HK-2 (cell line): ENCODE results near the gene KDM4B.
"Not testable (repeated sequence)": the region's sequence is repeated elsewhere in the genome, so short reads cannot be mapped to it uniquely, and the experiment has no call there.

Source experiments
- DNase-seq: peaks from one replicate; pipeline ENCODE4 v3.0.0-alpha.2; 2018; ENCODE audit not compliant: unreplicated experiment

The KDM4B gene

DNA sequence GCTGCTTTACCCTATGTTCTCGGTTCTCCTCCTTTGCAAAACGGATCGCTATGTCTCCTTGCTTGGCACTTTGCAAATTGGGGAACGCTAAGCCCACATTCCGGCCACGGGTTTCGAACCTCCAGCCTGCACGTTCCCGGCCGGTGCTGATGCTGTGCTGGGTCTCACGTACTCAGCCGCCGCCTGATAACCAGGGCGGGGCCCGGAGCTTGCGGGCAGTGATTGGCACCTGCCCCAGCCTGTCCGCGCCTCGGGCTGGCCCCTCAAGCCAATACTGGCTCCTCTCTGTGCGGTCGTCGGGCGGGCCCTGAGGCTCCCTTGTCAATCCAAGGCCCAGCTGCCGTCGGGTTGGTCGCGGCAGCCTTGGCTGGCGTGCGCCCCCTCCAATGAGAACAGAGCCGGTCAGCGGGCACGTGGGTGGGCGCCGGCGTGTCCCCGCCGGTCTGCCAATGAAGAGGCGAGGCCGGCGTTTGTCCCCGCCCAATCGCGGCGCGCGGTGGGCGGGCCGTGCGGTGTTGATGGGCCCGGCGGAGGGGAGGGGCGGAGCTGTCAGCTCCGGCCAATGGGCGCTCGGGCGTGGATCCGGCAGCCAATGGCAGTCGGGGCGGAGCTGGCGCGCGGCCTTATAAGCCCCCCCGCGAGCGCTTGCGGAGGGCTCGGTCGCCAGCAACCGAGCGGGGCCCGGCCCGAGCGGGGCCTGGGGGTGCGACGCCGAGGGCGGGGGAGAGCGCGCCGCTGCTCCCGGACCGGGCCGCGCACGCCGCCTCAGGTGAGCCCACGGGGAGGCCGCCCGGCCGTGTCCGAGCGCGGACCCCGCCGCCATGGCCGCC, at the start of gene KDM4B:
Gene KDM4B (plus strand): TSS at position 652 of the 830 bp plus-strand sequence. CDS start 63,778 bp downstream, outside the sequence.
- peak; percentile 100 for DNase-seq

DNA sequence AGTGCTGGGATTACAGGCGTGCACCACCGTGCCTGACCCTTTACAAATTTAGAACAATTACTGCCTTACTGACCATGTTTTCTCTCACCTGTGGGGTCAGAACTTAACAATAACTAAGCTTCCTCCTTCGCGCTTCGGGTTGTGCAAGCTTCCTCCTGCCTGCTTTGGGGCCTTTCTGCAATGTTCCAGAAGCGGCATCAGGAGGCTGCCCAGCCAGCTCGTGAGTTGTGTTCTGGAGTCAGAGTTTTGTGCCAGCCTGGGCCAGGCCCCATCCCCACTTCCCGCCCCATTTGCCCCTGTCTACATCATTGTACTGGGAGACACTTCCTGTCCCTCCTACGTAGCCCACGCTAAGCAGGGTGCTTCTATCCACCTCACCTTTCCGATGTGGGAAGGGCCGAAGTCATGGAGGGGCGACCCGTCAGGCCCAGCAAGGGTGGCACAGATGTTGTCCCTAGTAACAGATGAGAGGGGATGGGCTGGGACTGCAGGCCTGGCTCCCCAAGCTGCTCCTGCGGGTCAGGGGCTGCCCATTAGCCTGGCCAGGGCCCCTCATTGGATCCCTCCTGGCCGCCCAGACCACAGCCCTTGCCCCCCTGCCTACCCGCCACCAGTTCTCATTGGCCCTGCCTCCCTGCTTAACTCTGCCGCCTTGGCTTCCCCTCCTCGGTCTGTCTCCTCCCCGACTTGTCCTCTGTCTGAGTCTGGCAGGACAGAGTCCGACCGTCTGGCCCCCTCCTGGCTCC, 46.2 kb upstream of the KDM4B start:
- no peak for DNase-seq

DNA sequence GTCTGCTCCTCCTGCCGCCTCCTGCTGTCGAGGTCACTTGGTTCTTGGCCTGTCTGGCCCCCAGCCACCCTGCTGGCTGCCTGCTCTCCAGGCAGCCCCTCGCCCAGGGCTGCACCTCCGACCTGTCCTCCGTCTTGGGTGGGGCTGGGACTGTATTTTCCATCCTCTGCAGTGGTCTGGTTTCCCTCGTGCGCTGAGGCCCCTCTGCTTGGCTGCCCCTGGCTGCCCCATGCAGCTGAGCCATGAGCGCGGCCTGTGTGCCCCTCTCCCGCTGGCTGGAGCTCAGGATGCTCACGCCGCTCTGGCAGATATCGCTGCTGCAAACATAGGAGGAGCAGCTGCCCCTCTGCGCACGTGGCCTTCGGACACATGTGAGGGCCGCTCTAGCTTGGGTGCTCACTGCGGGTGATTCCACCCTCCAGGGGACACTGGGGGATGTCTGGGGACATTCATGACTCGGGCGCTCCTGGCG, 45.6 kb upstream of the KDM4B start:
- no peak for DNase-seq

DNA sequence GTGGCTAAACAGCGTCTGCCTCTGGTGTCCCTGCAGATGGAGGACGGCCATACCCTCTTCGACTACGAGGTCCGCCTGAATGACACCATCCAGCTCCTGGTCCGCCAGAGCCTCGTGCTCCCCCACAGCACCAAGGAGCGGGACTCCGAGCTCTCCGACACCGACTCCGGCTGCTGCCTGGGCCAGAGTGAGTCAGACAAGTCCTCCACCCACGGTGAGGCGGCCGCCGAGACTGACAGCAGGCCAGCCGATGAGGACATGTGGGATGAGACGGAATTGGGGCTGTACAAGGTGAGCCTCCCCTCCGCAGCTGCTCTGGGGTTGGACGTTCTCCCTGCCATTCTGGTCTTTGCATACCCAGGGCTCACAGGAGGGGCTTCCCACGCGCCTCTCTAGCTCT, 39.7 kb upstream of the KDM4B start:
- no peak for DNase-seq

DNA sequence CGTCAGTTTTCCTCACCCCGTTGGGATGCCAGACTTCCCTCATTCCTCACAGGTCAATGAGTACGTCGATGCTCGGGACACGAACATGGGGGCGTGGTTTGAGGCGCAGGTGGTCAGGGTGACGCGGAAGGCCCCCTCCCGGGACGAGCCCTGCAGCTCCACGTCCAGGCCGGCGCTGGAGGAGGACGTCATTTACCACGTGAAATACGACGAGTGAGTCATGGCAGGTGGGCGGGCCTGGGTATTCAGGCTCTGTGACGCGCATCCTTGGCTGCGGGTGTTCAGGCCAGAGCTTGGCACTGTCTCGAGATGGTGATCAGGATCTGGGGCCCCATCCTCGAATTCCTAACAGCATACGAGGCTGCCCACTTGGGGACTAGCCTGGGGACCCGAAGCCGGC, 38.2 kb upstream of the KDM4B start:
- DNase-seq = no peak

DNA sequence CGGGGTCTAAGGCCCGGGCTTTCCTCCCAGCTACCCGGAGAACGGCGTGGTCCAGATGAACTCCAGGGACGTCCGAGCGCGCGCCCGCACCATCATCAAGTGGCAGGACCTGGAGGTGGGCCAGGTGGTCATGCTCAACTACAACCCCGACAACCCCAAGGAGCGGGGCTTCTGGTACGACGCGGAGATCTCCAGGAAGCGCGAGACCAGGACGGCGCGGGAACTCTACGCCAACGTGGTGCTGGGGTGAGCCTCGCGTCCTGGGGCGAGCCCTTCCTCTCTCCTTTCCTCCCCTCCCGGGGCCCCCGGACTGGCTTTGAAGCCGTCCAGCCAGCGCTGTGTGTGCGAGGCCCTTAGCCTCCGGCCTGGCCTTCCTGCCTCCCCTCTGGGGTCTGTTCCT, 36.2 kb upstream of the KDM4B start:
- no peak for DNase-seq

DNA sequence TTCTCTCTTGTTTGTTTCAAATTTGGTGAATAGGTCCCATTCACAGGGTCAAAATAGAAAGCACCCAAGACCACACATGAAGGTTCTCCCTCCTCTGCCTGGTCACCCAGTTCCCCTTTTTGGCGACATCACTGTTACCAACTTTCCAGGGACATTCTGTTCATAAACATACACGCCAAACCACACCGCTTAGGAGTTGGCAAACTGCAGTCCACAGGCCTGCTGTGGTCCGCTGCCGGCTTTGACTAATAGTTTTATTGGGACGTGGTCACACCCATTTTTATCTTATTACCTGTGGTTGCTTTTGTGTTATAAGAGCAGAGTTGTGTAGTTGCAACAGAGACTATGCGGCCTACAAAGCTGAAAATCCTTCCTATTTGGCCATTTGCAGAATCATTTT, 35.4 kb upstream of the KDM4B start:
- DNase-seq = no peak

DNA sequence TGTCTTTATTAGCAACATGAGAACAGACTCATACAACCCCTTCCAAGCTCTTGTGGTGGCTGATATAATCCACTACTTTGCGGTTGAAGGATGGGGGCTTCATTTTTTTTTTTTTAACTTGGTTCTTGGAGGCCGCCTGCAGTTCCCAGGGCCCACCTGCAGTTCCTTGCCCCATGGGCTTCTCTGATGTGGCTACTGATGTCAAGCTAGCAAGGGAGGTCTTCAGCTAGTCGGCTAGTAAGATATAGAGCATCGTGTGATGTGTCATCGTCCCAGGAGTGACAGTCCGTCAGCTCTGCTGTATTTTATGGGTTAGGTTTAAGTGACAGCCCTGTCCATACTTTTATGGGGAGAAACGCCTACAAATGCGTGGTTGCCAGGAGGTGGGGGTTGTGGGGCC, 33.5 kb upstream of the KDM4B start:
- DNase-seq = no peak

DNA sequence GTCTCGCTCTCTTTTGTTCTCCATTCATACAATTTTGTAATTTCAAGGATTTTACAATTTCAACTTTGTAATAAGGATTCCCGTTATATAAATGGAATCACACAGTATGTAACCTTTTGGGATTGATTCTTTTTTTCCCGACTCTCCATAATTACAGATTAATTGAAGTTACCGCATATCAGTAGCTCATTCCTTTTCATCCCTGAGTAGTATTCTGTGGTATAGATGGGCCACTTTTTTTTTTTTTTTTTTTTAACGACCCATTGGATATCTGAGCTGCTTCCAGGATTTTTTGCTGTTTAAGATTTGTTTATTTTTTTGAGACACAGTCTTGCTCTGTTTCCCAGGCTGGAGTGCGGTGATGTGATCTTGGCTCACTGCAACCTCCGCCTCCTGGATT, 31.9 kb upstream of the KDM4B start:
- DNase-seq = no peak

DNA sequence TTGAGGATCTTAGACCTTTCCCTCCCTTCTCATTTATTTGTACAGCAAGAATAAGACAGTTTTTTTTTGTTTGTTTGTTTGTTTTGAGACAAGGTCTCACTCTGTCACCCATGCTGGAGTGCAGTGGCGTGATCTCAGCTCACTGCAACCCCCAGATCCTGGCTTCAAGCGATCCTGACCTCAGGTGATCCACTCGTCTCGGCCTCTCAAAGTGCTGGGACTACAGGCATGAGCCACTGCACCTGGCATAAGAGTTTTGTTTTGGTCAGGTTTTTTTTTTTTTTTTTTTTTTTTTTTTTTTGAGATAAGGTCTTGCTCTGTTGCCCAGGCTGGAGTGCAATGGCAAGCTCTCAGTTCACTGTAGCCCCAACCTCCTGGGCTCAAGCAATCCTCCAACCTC, 30.5 kb upstream of the KDM4B start:
- not testable (repeated sequence) for DNase-seq

DNA sequence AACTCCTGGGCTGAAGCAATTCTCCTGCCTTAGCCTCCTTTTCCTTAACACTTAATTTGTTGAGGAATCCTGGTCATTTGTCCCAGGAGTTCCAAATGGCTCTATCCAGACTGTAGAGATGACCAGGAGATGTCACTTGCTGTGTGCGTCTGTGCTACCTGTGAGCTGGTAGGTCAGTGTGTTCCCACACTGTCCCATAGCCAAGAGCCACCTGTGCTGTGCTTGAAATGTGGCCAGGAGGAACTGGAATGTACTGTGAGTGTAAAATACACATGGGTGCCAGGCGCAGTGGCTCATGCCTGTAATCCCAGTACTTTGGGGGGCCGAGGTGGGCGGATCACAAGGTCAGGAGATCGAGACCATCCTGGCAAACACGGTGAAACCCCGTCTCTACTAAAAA, 29.4 kb upstream of the KDM4B start:
- DNase-seq = no peak

DNA sequence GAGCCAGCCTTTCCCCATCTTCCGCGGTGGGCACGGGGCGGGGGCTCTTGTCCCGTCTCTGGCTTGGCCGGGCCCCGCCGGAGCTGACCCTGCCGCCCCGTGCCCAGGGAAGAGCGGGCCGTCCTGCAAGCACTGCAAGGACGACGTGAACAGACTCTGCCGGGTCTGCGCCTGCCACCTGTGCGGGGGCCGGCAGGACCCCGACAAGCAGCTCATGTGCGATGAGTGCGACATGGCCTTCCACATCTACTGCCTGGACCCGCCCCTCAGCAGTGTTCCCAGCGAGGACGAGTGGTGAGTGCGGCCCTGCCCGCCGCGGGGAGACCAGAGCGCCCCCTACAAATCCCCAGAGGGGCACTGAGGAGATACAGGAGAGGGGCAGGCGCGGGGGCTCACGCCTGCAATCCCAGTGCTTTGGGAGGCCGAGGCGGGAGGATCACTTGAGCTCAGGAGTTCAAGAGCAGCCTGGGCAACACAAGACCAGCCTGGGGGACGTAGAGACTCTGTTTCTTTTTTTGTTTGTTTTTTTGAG, 27.2 kb upstream of the KDM4B start:
- not testable (repeated sequence) for DNase-seq

DNA sequence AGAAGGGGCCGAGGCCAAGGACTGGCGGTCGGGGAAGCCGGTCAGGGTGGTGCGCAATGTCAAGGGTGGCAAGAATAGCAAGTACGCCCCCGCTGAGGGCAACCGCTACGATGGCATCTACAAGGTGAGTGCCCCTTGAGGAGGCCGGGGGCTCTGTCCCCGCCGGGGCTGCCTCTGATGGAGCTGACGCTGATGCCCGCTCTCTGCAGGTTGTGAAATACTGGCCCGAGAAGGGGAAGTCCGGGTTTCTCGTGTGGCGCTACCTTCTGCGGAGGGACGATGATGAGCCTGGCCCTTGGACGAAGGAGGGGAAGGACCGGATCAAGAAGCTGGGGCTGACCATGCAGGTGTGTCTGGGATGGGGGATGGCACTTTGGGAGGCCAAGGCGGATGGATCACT, 18.3 kb upstream of the KDM4B start:
- not testable (repeated sequence) for DNase-seq

DNA sequence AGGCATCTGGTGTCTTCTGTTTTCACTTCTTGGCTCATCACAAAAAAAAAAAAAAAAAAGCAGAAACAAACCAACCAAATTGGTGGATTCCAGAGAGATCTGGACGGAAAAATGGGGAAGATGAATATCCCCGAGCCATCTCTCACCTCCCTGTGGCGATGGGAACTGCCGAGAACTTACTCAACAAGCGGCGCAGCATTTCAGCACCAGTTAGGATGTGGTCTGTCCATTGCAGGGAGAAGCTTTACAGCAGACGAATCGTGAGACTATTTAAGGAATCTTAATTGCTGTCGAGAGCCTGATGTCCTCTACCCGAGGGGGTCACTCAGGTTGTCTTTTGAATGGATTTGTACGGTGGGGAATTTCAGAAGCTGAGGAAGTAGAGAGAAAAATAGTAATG, 17.3 kb upstream of the KDM4B start:
- DNase-seq = no peak

DNA sequence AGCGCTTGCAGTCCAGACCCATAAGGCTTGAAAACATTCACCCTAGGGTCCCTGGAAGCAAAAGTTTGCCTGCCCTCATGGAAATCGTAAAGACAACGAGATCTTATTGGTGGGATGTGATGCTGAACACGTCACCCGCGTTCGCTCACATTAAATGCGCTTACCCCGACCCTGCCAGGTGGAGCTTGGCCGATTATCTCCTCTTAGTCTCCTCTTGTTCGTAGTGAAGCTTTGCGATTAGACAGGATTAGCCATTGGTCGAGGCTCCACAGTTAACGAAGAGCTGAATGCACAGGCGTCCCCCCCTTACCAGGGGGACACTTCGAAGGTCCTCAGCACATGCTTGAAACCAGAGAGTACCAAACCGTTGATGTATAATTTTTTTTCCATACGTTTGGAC, 16.0 kb upstream of the KDM4B start:
- DNase-seq = no peak

DNA sequence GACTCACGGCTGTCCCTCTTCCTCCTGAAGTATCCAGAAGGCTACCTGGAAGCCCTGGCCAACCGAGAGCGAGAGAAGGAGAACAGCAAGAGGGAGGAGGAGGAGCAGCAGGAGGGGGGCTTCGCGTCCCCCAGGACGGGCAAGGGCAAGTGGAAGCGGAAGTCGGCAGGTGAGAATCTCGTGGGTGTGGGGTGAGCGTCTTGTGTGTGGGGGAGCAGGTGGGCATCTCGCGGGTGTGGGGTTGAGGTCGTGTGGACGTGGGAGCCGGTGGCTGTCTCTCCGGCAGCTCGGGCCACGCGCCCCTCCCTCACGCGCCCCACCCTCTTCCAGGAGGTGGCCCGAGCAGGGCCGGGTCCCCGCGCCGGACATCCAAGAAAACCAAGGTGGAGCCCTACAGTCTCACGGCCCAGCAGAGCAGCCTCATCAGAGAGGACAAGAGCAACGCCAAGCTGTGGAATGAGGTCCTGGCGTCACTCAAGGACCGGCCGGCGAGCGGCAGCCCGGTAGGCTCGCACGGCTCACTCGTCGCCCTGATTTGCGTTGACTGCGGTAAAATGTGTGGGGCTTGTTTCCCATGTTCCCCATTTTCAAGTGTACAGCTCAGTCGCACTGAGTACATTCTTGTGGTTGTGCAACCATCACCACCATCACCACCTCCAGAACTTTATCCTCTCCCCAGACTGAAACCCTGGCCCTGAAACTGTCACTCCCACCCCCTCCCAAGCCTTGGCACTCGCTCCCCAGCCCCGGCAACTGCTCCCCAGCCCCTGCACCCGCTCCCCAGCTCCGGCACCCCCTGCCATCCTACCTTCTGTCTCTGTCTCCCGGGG, 14.4 kb upstream of the KDM4B start:
- not testable (repeated sequence) for DNase-seq

DNA sequence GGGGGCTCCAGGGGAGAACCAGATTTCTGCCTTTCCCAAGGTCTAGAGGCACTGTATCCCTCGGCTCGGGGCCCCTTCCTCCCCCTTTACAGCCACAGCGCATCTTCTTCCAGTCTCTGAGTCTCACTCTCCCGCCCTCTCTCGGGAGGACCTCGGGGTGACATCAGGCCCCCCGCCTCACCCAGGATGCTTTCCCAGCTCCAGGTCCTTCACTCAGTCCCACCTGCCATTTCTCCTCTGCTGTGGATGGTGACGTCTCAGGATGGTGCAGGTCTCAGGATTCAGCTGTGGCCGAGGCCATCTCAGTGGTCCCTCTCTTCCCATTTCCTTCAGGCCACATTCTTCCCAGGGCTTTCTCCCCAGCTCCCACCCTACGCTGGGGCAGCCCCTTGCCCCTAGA, 13.6 kb upstream of the KDM4B start:
- DNase-seq = no peak

DNA sequence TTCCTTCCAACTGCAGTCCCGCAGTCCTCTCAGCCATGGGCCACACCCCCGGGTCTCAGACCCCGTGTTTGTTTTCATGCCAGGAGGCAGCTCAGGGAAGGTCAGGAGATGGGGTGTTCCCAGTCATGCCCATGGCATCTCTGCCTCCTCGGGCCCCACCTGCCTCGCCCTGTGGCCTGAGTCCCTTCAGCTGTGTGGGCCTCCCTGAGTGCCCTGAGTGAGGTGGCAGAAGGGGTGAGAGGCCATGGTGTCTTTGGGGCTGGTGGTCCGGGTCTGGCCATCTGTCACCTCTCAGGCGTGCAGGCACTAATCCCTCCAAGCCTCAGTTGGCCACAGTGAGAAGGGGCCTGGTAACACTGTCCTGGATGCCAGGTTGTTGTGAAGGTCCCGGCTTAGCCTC, 10.9 kb upstream of the KDM4B start:
- DNase-seq = no peak

DNA sequence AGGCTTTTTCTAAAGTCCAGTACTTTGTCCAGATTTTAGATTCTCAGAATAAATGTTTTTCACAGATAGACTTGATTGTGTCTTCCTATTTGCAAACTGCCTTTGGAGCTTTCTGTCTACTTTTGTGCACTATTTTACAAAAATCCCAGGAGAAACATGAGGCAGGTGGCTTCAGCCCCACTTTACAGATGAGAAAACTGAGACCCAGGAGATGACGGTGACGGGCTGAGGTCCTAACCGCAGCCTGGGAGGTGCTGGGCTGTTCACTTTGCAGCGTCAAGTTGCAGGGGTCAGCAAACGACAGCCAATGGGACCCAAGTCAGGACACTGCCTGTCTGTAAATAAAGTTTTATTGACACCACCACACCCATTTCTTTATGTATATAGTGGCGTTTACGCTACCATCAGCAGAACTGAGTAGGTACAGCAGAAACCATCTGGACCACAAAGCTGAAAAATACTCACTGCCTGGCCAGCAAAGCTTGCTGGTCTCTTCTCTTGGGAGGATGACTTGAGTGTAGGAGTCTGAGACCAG, 6.8 kb upstream of the KDM4B start:
- no peak for DNase-seq

DNA sequence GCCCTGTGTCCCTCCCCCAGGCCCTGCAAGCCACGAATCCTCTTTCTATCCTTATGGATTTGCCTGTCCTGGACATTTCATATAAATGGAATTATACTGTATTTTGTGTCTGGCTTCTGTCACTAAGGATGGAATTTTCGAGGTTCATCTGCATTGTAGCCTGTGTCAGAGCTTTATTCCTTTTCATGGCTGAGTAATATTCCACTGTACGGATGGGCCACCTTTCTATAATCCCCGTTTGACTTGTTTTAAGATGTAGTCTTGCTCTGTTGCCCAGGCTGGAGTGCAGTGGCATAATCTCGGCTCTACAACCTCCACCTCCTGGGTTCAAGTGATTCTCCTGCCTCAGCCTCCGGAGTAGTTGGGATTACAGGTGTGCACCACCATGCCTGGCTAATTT, 3.9 kb upstream of the KDM4B start:
- no peak for DNase-seq

DNA sequence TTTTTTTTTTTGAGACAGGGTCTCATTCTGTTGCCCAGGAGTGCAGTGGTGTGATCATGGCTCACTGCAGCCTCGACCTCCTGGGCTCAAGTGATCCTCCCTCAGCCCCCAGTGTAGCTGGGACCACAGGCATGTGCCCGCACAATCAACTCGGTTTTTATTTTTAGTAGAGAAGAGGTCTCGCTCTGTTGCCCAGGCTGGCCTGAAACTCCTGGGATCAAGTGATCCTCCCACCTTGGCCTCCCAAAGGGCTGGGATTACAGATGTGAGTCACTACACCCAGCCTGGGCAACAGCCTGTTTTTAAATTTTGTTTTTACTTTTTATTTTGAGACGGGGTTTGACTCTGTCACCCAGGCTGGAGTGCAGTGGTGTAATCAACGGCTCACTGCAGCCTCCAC, 2.3 kb upstream of the KDM4B start:
- DNase-seq = peak; percentile 61
